Measurements from ENCODE around the gene C17orf58. TPM values are rescaled to one million over a fixed set of nuclear protein-coding genes. Genes with fewer than 3 reads are reported as not detected.
A peak's percentile ranks its signal among the peaks of the same experiment; 100 is the strongest.
"Not testable (repeated sequence)": the region's sequence is repeated elsewhere in the genome, so short reads cannot be mapped to it uniquely, and the experiment has no call there.

Gene C17orf58
- total and polyA plus RNA-seq, 2 experiments from 2014 or later = 14.9 to 18.9 TPM

DNA sequence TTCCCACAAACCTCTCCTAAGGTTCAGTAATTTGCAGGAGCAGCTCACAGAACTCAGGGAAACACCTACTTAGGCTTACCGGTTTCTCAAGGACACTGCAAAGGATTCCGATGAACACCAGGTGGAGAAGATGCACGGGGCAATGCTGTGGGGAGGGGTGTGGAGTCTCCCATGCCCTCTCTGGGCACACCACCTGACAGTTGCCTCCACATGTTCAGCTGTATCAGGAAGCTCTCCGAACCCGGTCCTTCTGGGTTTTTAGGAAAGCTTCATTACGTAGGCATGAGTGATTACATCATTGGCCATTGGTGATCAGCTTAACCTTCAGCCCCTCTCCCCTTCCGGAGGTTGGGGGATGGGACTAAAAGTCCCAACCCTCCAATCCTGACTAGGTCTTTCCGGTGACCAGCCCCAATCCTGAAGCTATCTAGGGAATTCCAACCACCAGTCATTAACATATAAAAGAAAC, 21.6 kb downstream of the C17orf58 start:
- H3K79me2 ChIP-seq = no peaks in the 10 kb centered on the region
- no peaks in the 10 kb centered on the region for H3K9me2 ChIP-seq (replicated peaks; ENCODE audit: insufficient read depth)
- TF ChIP-seq CTCF (IDR thresholded peaks at IDR 0.05; ENCODE audit: poor library complexity) (no peak), EZH2 (IDR thresholded peaks at IDR 0.05; ENCODE audit: borderline replicate concordance) (no peak), EZH2phosphoT487 (IDR thresholded peaks at IDR 0.05; ENCODE audit: low read depth, severe bottlenecking, unreplicated experiment) (no peak)
- H3K27me3 ChIP-seq = no peaks in the 10 kb centered on the region
- no peak overlapping the region for H3K4me2 ChIP-seq
- H3K27ac ChIP-seq = no peak overlapping the region
- no peak for DNase-seq (ENCODE audit: low spot score)
- H2AFZ ChIP-seq = no peak overlapping the region
- H3K4me1 ChIP-seq (ENCODE audit: insufficient read depth) = no peaks in the 10 kb centered on the region
- H3K4me3 ChIP-seq = no peak overlapping the region
- H3K36me3 ChIP-seq (replicated peaks; ENCODE audit: insufficient read depth, low read depth) = no peaks in the 10 kb centered on the region
- no peaks in the 10 kb centered on the region for H3K9me3 ChIP-seq (ENCODE audit: low read depth)
- 40% methylated on average over 8 of the region's 8 CpGs for WGBS (ENCODE audit: low lambda C conversion rate, missing lambda C conversion rate)
- H4K20me1 ChIP-seq (ENCODE audit: insufficient read depth, poor library complexity, severe bottlenecking) = no peaks in the 10 kb centered on the region

GRCh38 chr17:67974185-67974584, 22.1 kb downstream of the C17orf58 start:
- H3K4me3 ChIP-seq = no peak overlapping the region
- no peaks in the 10 kb centered on the region for H4K20me1 ChIP-seq (ENCODE audit: insufficient read depth, poor library complexity, severe bottlenecking)
- no peaks in the 10 kb centered on the region for H3K79me2 ChIP-seq
- no peak for DNase-seq (ENCODE audit: low spot score)
- no peak overlapping the region for H3K27ac ChIP-seq
- H3K9me3 ChIP-seq (ENCODE audit: low read depth) = no peaks in the 10 kb centered on the region
- WGBS (ENCODE audit: low lambda C conversion rate, missing lambda C conversion rate) = 80% methylated on average over 9 of the region's 9 CpGs
- H3K4me1 ChIP-seq (ENCODE audit: insufficient read depth) = no peaks in the 10 kb centered on the region
- no peak overlapping the region for H3K4me2 ChIP-seq
- no peaks in the 10 kb centered on the region for H3K9me2 ChIP-seq (replicated peaks; ENCODE audit: insufficient read depth)
- H3K27me3 ChIP-seq = no peaks in the 10 kb centered on the region
- no peak overlapping the region for H2AFZ ChIP-seq
- no peak for TF ChIP-seq CTCF (IDR thresholded peaks at IDR 0.05; ENCODE audit: poor library complexity)
- TF ChIP-seq EZH2 (IDR thresholded peaks at IDR 0.05; ENCODE audit: borderline replicate concordance) = no peak
- TF ChIP-seq EZH2phosphoT487 (IDR thresholded peaks at IDR 0.05; ENCODE audit: low read depth, severe bottlenecking, unreplicated experiment) = no peak
- H3K36me3 ChIP-seq (replicated peaks; ENCODE audit: insufficient read depth, low read depth) = no peaks in the 10 kb centered on the region

GRCh38 chr17:67970783-67971182, 25.5 kb downstream of the C17orf58 start:
- WGBS (ENCODE audit: low lambda C conversion rate, missing lambda C conversion rate) = 95% methylated on average over 7 of the region's 7 CpGs
- Histone ChIP-seq H3K4me1 (ENCODE audit: insufficient read depth) (no peaks in the 10 kb centered on the region), H3K79me2 (no peaks in the 10 kb centered on the region), H3K27me3 (no peaks in the 10 kb centered on the region), H3K36me3 (replicated peaks; ENCODE audit: insufficient read depth, low read depth) (no peaks in the 10 kb centered on the region), H3K4me3 (no peak overlapping the region), H2AFZ (no peak overlapping the region), H3K9me3 (ENCODE audit: low read depth) (no peaks in the 10 kb centered on the region), H3K4me2 (no peak overlapping the region), H3K9me2 (replicated peaks; ENCODE audit: insufficient read depth) (no peaks in the 10 kb centered on the region), H4K20me1 (ENCODE audit: insufficient read depth, poor library complexity, severe bottlenecking) (no peaks in the 10 kb centered on the region), H3K27ac (no peak overlapping the region)
- DNase-seq (ENCODE audit: low spot score) = no peak
- TF ChIP-seq EZH2 (IDR thresholded peaks at IDR 0.05; ENCODE audit: borderline replicate concordance) (no peak), EZH2phosphoT487 (IDR thresholded peaks at IDR 0.05; ENCODE audit: low read depth, severe bottlenecking, unreplicated experiment) (no peak)

DNA sequence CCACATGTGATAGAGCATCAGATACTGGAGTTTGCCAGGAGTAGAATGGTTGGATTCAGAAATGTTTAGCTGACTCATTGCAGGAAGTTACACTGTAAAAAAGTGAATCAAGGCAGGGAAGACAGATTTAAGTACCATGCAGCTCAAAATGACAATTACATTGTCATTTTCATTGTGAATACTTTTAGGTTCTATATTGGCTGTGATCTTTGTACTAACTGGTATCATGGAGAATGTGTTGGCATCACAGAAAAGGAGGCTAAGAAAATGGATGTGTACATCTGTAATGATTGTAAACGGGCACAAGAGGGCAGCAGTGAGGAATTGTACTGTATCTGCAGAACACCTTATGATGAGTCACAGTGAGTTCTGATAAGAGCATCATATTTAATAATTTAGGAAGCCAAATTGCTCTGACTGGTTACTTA, 33.1 kb downstream of the C17orf58 start:
- 0% methylated on average over 1 of the region's 1 CpG for WGBS (ENCODE audit: low lambda C conversion rate, missing lambda C conversion rate)
- not testable (repeated sequence) for H3K27ac ChIP-seq; H3K27me3 ChIP-seq; H3K9me2 ChIP-seq (replicated peaks; ENCODE audit: insufficient read depth); H2AFZ ChIP-seq; H3K36me3 ChIP-seq (replicated peaks; ENCODE audit: insufficient read depth, low read depth); H4K20me1 ChIP-seq (ENCODE audit: insufficient read depth, poor library complexity, severe bottlenecking); H3K4me1 ChIP-seq (ENCODE audit: insufficient read depth); H3K9me3 ChIP-seq (ENCODE audit: low read depth); H3K79me2 ChIP-seq; H3K4me3 ChIP-seq; H3K4me2 ChIP-seq
- DNase-seq (ENCODE audit: low spot score) = peak; percentile 88
- TF ChIP-seq CTCF (IDR thresholded peaks at IDR 0.05; ENCODE audit: poor library complexity) = peak; percentile 68

DNA sequence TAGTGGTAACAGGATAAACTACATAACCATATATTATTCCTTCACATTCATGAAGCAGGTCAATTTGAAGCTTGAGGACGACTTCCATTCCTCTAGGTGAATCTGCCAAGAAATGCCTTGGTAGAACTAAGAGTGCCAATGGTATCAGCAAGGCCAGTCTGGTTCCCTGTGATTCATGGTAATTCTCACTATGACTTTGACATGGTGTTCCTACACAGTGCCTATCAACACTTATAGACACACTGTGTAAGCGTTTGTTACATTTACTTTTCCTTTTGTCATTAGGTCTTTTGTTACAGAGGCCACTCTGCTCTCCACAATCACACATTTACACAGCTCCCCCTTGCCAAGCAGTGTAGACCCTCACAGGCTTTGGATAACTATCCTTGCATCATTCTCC, 34.1 kb downstream of the C17orf58 start:
- H4K20me1 ChIP-seq (ENCODE audit: insufficient read depth, poor library complexity, severe bottlenecking); H2AFZ ChIP-seq; H3K9me2 ChIP-seq (replicated peaks; ENCODE audit: insufficient read depth); H3K4me3 ChIP-seq; H3K4me2 ChIP-seq; H3K4me1 ChIP-seq (ENCODE audit: insufficient read depth); H3K9me3 ChIP-seq (ENCODE audit: low read depth); H3K27me3 ChIP-seq; DNase-seq (ENCODE audit: low spot score); H3K36me3 ChIP-seq (replicated peaks; ENCODE audit: insufficient read depth, low read depth); H3K79me2 ChIP-seq; H3K27ac ChIP-seq: not testable (repeated sequence)
- WGBS (ENCODE audit: low lambda C conversion rate, missing lambda C conversion rate) = 94% methylated on average over 2 of the region's 2 CpGs

DNA sequence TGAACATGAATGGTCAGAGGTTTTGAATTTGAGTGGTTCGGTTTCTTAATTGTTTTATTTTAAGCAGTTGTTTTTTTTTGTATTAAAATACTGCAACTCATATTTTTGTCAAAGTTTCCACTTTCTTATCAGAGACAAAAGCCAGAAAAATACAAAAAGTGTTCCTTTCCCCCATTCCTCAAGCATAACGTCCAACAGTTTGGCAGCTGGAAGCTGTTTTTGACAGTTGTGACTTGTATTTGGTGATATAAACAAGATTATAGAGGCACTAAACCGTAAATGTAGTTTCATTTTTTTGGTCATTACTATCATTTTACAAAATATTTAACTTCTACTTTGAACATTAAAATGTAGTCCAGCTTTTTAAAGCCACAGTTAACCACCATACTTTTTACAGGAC, 36.0 kb downstream of the C17orf58 start:
- not testable (repeated sequence) for DNase-seq (ENCODE audit: low spot score); H3K4me1 ChIP-seq (ENCODE audit: insufficient read depth); H3K9me2 ChIP-seq (replicated peaks; ENCODE audit: insufficient read depth); H3K4me2 ChIP-seq; H3K4me3 ChIP-seq; H3K79me2 ChIP-seq; H3K27me3 ChIP-seq; H3K9me3 ChIP-seq (ENCODE audit: low read depth); H2AFZ ChIP-seq; H3K36me3 ChIP-seq (replicated peaks; ENCODE audit: insufficient read depth, low read depth); H4K20me1 ChIP-seq (ENCODE audit: insufficient read depth, poor library complexity, severe bottlenecking)
- WGBS (ENCODE audit: low lambda C conversion rate, missing lambda C conversion rate) = 75% methylated on average over 3 of the region's 3 CpGs
- peak overlapping the region; percentile 60 for H3K27ac ChIP-seq

Measured in hepatocyte (in vitro differentiated cells).